ENCODE measurements around the gene HLA-DRB1.
"Not testable (repeated sequence)": the region's sequence is repeated elsewhere in the genome, so short reads cannot be mapped to it uniquely, and the experiment has no call there.

HLA-DRB1 gene

GRCh38 chr6:32589596-32590449 is at the start of gene HLA-DRB1:
Gene HLA-DRB1, minus strand, starts transcription at chr6:32589848. Its CDS starts 106 bp downstream, at chr6:32589742.
- no peak for DNase-seq (ENCODE audit: low spot score)

GRCh38 chr6:32638532-32639219 is 49.0 kb upstream of the HLA-DRB1 start:
- no peak for DNase-seq (ENCODE audit: low spot score)

GRCh38 chr6:32637883-32638282 is 48.2 kb upstream of the HLA-DRB1 start:
- no peak for DNase-seq (ENCODE audit: low spot score)

- no peak for DNase-seq (ENCODE audit: low spot score)
Observed at GRCh38 chr6:32637219-32637880, 47.7 kb upstream of the HLA-DRB1 start, which contains the start of gene HLA-DQA1. Gene HLA-DQA1, plus strand, starts transcription at chr6:32637406. Its CDS starts 53 bp downstream, at chr6:32637459.

GRCh38 chr6:32635526-32636123 is 46.0 kb upstream of the HLA-DRB1 start:
- no peak for DNase-seq (ENCODE audit: low spot score)

GRCh38 chr6:32629793-32630192 is 40.1 kb upstream of the HLA-DRB1 start:
- not testable (repeated sequence) for DNase-seq (ENCODE audit: low spot score)

- no peak for DNase-seq (ENCODE audit: low spot score)
Observed at GRCh38 chr6:32627831-32628230, 38.2 kb upstream of the HLA-DRB1 start.

- DNase-seq (ENCODE audit: low spot score), result no peak
Observed at GRCh38 chr6:32627249-32627648, 37.6 kb upstream of the HLA-DRB1 start.

GRCh38 chr6:32625137-32625536 is 35.5 kb upstream of the HLA-DRB1 start:
- DNase-seq (ENCODE audit: low spot score), result no peak

- DNase-seq (ENCODE audit: low spot score), result no peak
Observed at GRCh38 chr6:32624565-32624964, 34.9 kb upstream of the HLA-DRB1 start.

- DNase-seq (ENCODE audit: low spot score), result no peak
Observed at GRCh38 chr6:32623693-32624092, 34.0 kb upstream of the HLA-DRB1 start.

- no peak for DNase-seq (ENCODE audit: low spot score)
Observed at GRCh38 chr6:32622545-32623401, 33.1 kb upstream of the HLA-DRB1 start.

- DNase-seq (ENCODE audit: low spot score), result no peak
Observed at GRCh38 chr6:32621372-32621771, 31.7 kb upstream of the HLA-DRB1 start.

- no peak for DNase-seq (ENCODE audit: low spot score)
Observed at GRCh38 chr6:32617751-32618150, 28.1 kb upstream of the HLA-DRB1 start.

GRCh38 chr6:32615885-32616532 is 26.4 kb upstream of the HLA-DRB1 start:
- no peak for DNase-seq (ENCODE audit: low spot score)

- DNase-seq (ENCODE audit: low spot score), result no peak
Observed at GRCh38 chr6:32614366-32615081, 24.9 kb upstream of the HLA-DRB1 start.

- DNase-seq (ENCODE audit: low spot score), result no peak
Observed at GRCh38 chr6:32613475-32613874, 23.8 kb upstream of the HLA-DRB1 start.

- DNase-seq (ENCODE audit: low spot score), result no peak
Observed at GRCh38 chr6:32610682-32611296, 21.1 kb upstream of the HLA-DRB1 start.
